Glutamatergic neuron (in vitro differentiated cells): ENCODE data around the gene CACNA1H. TPM values are rescaled to one million over a fixed set of nuclear protein-coding genes. Genes with fewer than 3 reads are reported as not detected.
A peak's percentile ranks its signal among the peaks of the same experiment; 100 is the strongest.

Source experiments
- DNase-seq: peaks from one replicate; pipeline ENCODE4 v3.0.0; 2022
- H3K27ac Mint-ChIP-seq: one replicate; pipeline ENCODE4 v1.8.0; 2020; ENCODE audit warnings: mild to moderate bottlenecking, mixed read lengths, inconsistent platforms; ENCODE audit not compliant: unreplicated experiment
- H3K27me3 Mint-ChIP-seq: one replicate; pipeline ENCODE4 v1.8.0; 2020; ENCODE audit warnings: mild to moderate bottlenecking, moderate library complexity, mixed read lengths, inconsistent platforms; ENCODE audit not compliant: unreplicated experiment
- H3K36me3 Mint-ChIP-seq: one replicate; pipeline ENCODE4 v1.8.0; 2020; ENCODE audit warnings: mild to moderate bottlenecking, mixed read lengths, inconsistent platforms; ENCODE audit not compliant: unreplicated experiment
- H3K4me1 Mint-ChIP-seq: one replicate; pipeline ENCODE4 v1.8.0; 2020; ENCODE audit warnings: mild to moderate bottlenecking, low read depth, mixed read lengths, inconsistent platforms; ENCODE audit not compliant: unreplicated experiment
- H3K4me3 Mint-ChIP-seq: one replicate; pipeline ENCODE4 v1.8.0; 2020; ENCODE audit warnings: mild to moderate bottlenecking, mixed read lengths, inconsistent platforms; ENCODE audit not compliant: unreplicated experiment
- H3K9me3 Mint-ChIP-seq: one replicate; pipeline ENCODE4 v1.8.0; 2020; ENCODE audit warnings: mild to moderate bottlenecking, moderate library complexity, mixed read lengths, inconsistent platforms; ENCODE audit not compliant: unreplicated experiment
- CTCF ChIP-seq: fragments of 200-600 bp; sonication (generic); IDR thresholded peaks from one replicate; pipeline ENCODE4 v1.5.0; 2021; ENCODE audit not compliant: partially characterized antibody, unreplicated experiment
- total RNA-seq: library from RNA; stranded (reverse); fragmentation: NEBNext Ultra II Directional; extraction: Animal tissue kit (Norgen Biotek cat#: 25700); gene quantifications from one replicate; pipeline ENCODE4 v1.2.1, GENCODE V29; 2021; ENCODE audit not compliant: unreplicated experiment

Gene CACNA1H
- total RNA-seq, 1 donor from 2014 or later: 161 TPM

- TF ChIP-seq CTCF: peak; percentile 23
- Mint-ChIP-seq H3K9me3 (no peaks in the 10 kb centered on the region), H3K4me1 (peaks cover 13% of the 10 kb centered on the region), H3K27ac (peak overlapping the region; percentile 22), H3K36me3 (no peaks in the 10 kb centered on the region), H3K4me3 (no peak overlapping the region), H3K27me3 (peaks cover 13% of the 10 kb centered on the region)
- DNase-seq: peak; percentile 72
Measured at GRCh38 chr16:1145383-1146100, 7.4 kb upstream of the CACNA1H start.

DNA sequence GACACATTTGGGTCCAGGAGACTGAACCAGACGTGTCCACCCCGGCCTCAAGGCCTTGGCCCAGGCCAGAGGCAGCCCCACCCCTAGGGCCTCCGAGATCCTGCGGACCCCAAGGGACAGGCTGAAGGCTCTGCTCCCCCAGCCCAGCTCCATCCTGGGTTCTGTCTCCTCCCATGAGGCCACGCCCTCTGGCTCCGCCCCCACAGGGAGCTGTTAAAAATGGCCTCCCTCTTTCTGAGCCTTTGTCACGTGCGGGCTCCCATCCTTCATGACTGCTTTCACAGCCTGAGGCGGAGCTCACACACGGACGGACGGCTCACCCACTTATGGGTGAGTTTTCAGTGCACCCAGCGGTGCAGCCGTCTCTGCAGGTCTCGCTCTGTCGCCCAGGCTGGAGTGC lies 6.5 kb upstream of the CACNA1H start:
- DNase-seq: no peak
- TF ChIP-seq CTCF: no peak
- peak overlapping the region; percentile 64 for H3K27ac Mint-ChIP-seq

DNA sequence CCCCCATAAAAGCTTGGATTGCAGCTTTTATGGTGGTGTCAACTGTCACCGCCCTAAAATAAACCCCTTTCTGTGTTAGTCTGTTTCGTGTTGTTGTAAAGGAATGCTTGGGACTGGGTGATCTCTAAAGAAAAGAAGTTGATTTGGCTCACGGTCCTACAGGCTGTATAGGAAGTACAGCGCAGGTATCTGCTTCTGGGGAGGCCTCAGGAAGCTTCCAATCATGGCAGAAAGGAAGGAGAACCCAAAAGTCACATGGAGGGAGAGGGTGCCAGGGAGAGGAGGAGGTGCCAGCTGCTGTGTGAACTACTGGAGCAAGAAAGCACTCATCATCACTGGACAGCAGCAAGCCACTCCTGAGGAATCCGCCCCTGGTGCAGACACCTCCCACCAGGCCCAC lies 5.9 kb upstream of the CACNA1H start:
- no peak for DNase-seq
- Mint-ChIP-seq H3K27me3 (peaks cover 15% of the 10 kb centered on the region), H3K4me3 (no peak overlapping the region), H3K4me1 (peaks cover 15% of the 10 kb centered on the region), H3K27ac (no peak overlapping the region), H3K9me3 (peaks cover 8% of the 10 kb centered on the region), H3K36me3 (no peaks in the 10 kb centered on the region)
- no peak for TF ChIP-seq CTCF

More for the DNA sequence above, 6.5 kb upstream of the CACNA1H start:
- Mint-ChIP-seq H3K9me3 (peaks cover 6% of the 10 kb centered on the region), H3K4me3 (no peak overlapping the region), H3K27me3 (peaks cover 15% of the 10 kb centered on the region), H3K4me1 (peaks cover 15% of the 10 kb centered on the region), H3K36me3 (no peaks in the 10 kb centered on the region)

- TF ChIP-seq CTCF: no peak
- Mint-ChIP-seq H3K4me1 (peaks cover 12% of the 10 kb centered on the region), H3K27me3 (peaks cover 12% of the 10 kb centered on the region), H3K27ac (no peak overlapping the region), H3K36me3 (no peaks in the 10 kb centered on the region), H3K9me3 (peaks cover 8% of the 10 kb centered on the region), H3K4me3 (no peak overlapping the region)
- no peak for DNase-seq
Measured at GRCh38 chr16:1149101-1149636, 3.7 kb upstream of the CACNA1H start.

DNA sequence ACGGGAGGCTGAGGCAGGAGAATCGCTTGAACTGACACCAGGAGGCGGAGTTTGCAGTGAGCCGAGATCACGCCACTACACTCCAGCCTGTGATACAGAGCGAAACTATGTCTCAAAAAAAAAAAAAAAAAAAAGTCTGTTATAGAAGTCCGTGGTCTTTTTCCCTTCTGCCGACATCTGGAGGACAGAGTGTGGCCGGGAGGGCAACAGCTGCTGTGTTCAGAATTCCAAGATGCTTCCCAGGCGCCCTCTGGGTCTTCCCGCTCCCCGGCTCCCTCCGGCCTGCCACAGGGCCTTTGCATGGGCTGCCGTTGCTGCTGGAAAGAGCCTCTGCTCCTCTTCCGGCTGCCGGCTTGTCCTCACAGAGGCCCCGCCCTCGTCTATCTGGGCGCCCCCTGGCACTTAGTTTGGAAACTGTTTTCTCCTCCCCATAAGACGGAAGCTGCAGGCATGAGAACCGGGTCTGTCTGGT lies 2.4 kb upstream of the CACNA1H start:
- Mint-ChIP-seq H3K27ac (no peak overlapping the region), H3K4me3 (peak overlapping the region; percentile 42), H3K4me1 (peaks cover 12% of the 10 kb centered on the region), H3K9me3 (peaks cover 10% of the 10 kb centered on the region), H3K36me3 (no peaks in the 10 kb centered on the region), H3K27me3 (peaks cover 14% of the 10 kb centered on the region)
- no peak for TF ChIP-seq CTCF
- DNase-seq: no peak
